Colonic mucosa (tissue), 4 donors: ENCODE data around the gene C3. TPM values are rescaled to one million over a fixed set of nuclear protein-coding genes. Genes with fewer than 3 reads are reported as not detected.

Experiments
- DNase-seq: peaks from one replicate; pipeline ENCODE4 v3.0.0-alpha.2; 2020
- H3K27ac ChIP-seq: fragments of 200-600 bp; one replicate; pipeline ENCODE4 v1.8.0; 2021
- H3K27me3 ChIP-seq: fragments of 200-600 bp; one replicate; pipeline ENCODE4 v1.8.0; 2021
- H3K36me3 ChIP-seq: fragments of 200-600 bp; one replicate; pipeline ENCODE4 v1.8.0; 2021
- H3K4me1 ChIP-seq: fragments of 200-600 bp; one replicate; pipeline ENCODE4 v1.8.0; 2021; ENCODE audit warnings: mild to moderate bottlenecking
- H3K4me3 ChIP-seq: fragments of 200-600 bp; one replicate; pipeline ENCODE4 v1.8.0; 2021
- H3K9ac ChIP-seq, 2 donors: one replicate each; pipeline ENCODE4 v1.7.0; 2013; ENCODE audit warnings: control low read depth in 2 of 2, low read depth in 2 of 2, low read length in 2 of 2
- H3K9me3 ChIP-seq: fragments of 200-600 bp; one replicate; pipeline ENCODE4 v1.8.0; 2021
- CTCF ChIP-seq: fragments of 200-600 bp; IDR thresholded peaks from one replicate; pipeline ENCODE4 v1.8.0; 2022; ENCODE audit warnings: antibody characterized with exemption, mild to moderate bottlenecking
- intact Hi-C: fragments of 100-400 bp; cut with DNase I; formaldehyde crosslinking; loops from one replicate; pipeline ENCODE4 v1.14.1; 2022
- total RNA-seq, 2 donors: library from RNA; stranded (reverse); fragmentation: NEBNext Ultra II Directional in 1 of 2; extraction: Animal tissue kit (Norgen Biotek cat#: 25700) in 1 of 2; gene quantifications; one replicate each; pipeline ENCODE4 v1.2.1, GENCODE V29; 2021
- donor health status: healthy.
- donor health status: DM: no; HTN: no; CAD: no.
- donor health status: DM: no; HTN: no; CAD: no.

Gene C3
- total RNA-seq, 2 donors from 2014 or later, result 28.2 to 83.9 TPM

DNA sequence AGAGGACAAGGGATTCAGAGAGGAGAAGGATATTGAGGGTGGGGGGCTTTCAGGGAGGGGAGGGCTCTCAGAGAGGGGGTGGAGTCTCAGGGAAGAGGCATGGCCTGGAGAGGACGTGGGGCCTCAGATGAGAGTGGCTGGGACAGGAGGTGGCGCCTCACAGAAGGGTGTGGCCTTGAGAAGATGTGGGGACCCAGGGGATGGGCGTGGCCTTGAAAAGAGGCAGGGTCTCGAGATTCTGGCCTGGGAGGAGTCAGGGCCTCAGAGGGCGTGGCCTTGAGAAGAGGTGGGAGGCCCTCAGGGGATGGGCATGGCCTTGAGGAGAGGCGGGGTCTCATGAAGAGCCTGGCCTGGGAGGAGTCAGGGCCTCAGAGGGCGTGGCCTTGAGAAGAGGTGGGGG, 26.8 kb downstream of the C3 start:
- TF ChIP-seq CTCF, result no peak
- no peak for DNase-seq
- Histone ChIP-seq H3K4me3 (no peak overlapping the region), H3K9ac (no peak overlapping the region), H3K9me3 (no peaks in the 10 kb centered on the region), H3K27me3 (no peaks in the 10 kb centered on the region), H3K4me1 (no peaks in the 10 kb centered on the region), H3K27ac (no peak overlapping the region), H3K36me3 (no peaks in the 10 kb centered on the region)
- intact Hi-C loops, result no loop called here

DNA sequence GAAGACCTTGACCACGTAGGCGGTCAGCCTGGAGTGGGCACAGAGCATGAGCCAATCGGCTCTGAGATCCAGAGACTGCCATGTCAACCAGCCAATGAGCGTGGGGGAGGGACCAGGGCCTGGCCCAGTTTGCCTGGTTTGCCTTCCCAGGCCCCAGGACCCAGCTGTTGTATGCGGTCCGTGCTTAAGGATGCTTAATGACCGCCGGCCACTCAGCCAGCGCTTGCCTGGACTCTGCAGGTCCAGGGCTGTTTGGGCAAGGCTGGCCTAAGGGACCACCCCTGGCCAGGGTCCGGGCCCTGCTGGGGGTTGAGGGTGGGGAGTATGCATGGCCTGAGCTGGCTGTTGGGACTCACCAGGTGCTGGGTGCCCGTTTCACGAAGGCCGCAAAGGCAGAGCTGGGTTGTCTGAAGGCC, 27.4 kb downstream of the C3 start:
- DNase-seq, result no peak
- TF ChIP-seq CTCF, result no peak
- H3K9me3 ChIP-seq, result no peaks in the 10 kb centered on the region
- no peak overlapping the region for H3K27ac ChIP-seq
- H3K9ac ChIP-seq, result no peak overlapping the region
- H3K27me3 ChIP-seq, result no peaks in the 10 kb centered on the region
- H3K4me3 ChIP-seq, result no peak overlapping the region
- H3K4me1 ChIP-seq, result no peaks in the 10 kb centered on the region
- intact Hi-C loops, result no loop called here
- H3K36me3 ChIP-seq, result no peaks in the 10 kb centered on the region

GRCh38 chr19:6692027-6692426, 28.4 kb downstream of the C3 start:
- Histone ChIP-seq H3K9ac (no peak overlapping the region), H3K27me3 (no peaks in the 10 kb centered on the region), H3K9me3 (no peaks in the 10 kb centered on the region), H3K4me3 (no peak overlapping the region), H3K27ac (no peak overlapping the region), H3K4me1 (no peaks in the 10 kb centered on the region), H3K36me3 (no peaks in the 10 kb centered on the region)
- intact Hi-C loops, result no loop called here
- no peak for TF ChIP-seq CTCF
- no peak for DNase-seq

GRCh38 chr19:6691342-6691741, 29.1 kb downstream of the C3 start:
- no peaks in the 10 kb centered on the region for H3K36me3 ChIP-seq
- DNase-seq, result no peak

DNA sequence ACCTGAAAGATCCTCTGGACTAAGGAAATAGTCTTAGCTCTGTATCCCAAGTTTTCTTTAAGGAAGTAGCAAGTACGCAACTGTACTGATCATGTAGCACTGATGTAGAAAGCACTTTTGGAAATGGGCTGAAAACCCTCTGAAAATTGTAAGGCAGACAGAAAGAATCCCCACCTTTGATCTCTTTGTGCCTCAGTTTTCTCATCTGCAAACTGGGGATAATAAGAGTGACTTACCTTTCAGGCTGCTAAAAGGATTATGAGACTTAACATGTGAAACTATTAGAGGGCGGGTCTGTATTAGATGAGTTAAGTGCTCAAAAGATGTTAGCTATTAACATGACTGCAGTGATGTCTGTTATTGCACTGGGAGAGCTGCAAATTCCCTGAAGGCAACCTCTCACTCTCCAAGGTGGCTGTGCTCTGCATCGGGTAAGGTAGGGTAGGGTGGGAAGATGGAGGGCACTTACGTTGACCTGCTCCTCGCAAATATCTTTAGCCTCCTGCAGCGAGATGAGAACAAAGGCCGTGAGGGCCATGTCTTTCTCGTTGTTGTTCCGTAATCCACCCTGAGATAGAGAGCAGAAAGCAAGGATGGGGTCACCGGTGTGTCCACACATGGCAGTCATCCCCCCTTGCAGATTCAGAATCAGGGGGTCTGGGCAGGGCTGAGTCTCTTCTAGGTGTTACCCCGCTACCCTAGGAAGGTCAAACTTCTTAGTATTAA, 30.1 kb downstream of the C3 start:
- Histone ChIP-seq H3K27ac (no peak overlapping the region), H3K36me3 (no peaks in the 10 kb centered on the region), H3K9me3 (no peaks in the 10 kb centered on the region), H3K9ac (no peak overlapping the region), H3K4me1 (no peaks in the 10 kb centered on the region), H3K27me3 (no peaks in the 10 kb centered on the region), H3K4me3 (no peak overlapping the region)
- DNase-seq, result no peak
- TF ChIP-seq CTCF, result no peak
- intact Hi-C loops, result no loop called here

More at GRCh38 chr19:6691342-6691741, 29.1 kb downstream of the C3 start:
- no peaks in the 10 kb centered on the region for H3K27me3 ChIP-seq
- H3K27ac ChIP-seq, result no peak overlapping the region
- intact Hi-C loops, result no loop called here
- no peak overlapping the region for H3K9ac ChIP-seq
- no peak overlapping the region for H3K4me3 ChIP-seq
- H3K9me3 ChIP-seq, result no peaks in the 10 kb centered on the region
- no peaks in the 10 kb centered on the region for H3K4me1 ChIP-seq
- no peak for TF ChIP-seq CTCF
